ENCODE results near the gene HACL1.

HACL1 gene

DNA sequence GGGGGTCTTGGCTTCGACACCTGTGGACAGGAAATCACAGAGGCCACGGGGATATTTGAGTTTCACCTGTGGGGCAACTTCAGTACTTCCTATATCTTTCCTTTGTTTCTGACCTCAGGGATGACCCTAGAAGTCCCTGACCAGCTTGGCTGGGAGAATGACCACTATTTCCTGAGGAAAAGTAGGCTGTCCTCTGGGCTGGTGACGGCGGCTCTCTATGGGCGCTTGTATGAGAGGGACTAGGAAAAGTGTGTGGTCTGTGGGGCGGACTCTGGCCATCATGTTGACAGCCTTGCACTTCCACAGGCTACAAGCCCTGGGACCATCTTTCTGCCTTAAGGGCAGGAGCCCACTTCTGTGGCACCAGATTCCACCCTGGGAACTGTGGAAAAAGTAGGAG lies 43.9 kb upstream of the HACL1 start:
- DNase-seq (ENCODE audit: low read depth), result no peak
- TF ChIP-seq CTCF (conservative IDR thresholded peaks at IDR 0.05; ENCODE audit: control insufficient read depth, insufficient read depth, low read depth, low read length), result no peak

GRCh38 chr3:15638891-15639262 lies 37.5 kb upstream of the HACL1 start:
- no peak for TF ChIP-seq CTCF (conservative IDR thresholded peaks at IDR 0.05; ENCODE audit: control insufficient read depth, insufficient read depth, low read depth, low read length)
- H3K4me3 ChIP-seq (ENCODE audit: control insufficient read depth, low read depth, low read length), result no peak overlapping the region
- no peak for DNase-seq (ENCODE audit: low read depth)

More for the DNA sequence above, 43.9 kb upstream of the HACL1 start:
- no peak overlapping the region for H3K4me3 ChIP-seq (ENCODE audit: control insufficient read depth, low read depth, low read length)

DNA sequence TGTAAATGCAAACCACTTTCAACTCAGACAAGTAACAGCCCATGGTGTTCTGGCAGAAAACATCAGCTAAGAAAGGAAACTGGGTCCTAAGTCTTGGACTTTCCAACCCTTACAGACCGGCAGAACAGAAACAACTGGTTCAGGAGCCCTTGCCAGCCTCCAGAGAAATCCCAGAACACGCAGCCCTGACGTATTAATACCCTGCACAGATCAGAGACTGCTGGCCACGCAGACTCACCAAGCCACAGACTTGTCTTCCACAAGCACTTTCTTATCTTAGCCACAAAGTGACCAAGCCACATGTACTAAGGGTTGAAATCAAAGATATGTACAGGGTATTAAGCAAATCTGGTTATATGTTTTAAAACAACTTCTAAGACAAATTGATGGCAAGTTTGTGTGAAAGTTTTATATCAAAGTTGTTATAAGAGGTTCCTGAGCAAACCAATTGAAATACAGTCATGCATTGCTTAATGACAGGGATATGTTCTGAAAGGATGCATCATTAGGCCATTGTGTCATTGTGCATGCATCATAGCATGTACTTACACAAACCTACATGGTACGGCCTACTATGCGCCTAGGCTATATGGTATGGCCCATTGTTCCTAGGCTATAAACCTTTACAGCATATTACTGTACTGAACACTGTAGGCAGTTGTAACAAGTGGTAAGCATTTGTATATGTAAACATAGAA lies 37.0 kb upstream of the HACL1 start:
- DNase-seq (ENCODE audit: low read depth), result peak; percentile 74
- H3K4me3 ChIP-seq (ENCODE audit: control insufficient read depth, low read depth, low read length), result no peak overlapping the region
- TF ChIP-seq CTCF (conservative IDR thresholded peaks at IDR 0.05; ENCODE audit: control insufficient read depth, insufficient read depth, low read depth, low read length), result no peak

GRCh38 chr3:15637131-15637951 lies 36.0 kb upstream of the HACL1 start:
- no peak for TF ChIP-seq CTCF (conservative IDR thresholded peaks at IDR 0.05; ENCODE audit: control insufficient read depth, insufficient read depth, low read depth, low read length)
- H3K4me3 ChIP-seq (ENCODE audit: control insufficient read depth, low read depth, low read length), result no peak overlapping the region
- no peak for DNase-seq (ENCODE audit: low read depth)

GRCh38 chr3:15636028-15636709 lies 34.8 kb upstream of the HACL1 start:
- peak; percentile 3 for TF ChIP-seq CTCF (conservative IDR thresholded peaks at IDR 0.05; ENCODE audit: control insufficient read depth, insufficient read depth, low read depth, low read length)
- DNase-seq (ENCODE audit: low read depth), result peak; percentile 96
- H3K4me3 ChIP-seq (ENCODE audit: control insufficient read depth, low read depth, low read length), result peak overlapping the region; percentile 20

DNA sequence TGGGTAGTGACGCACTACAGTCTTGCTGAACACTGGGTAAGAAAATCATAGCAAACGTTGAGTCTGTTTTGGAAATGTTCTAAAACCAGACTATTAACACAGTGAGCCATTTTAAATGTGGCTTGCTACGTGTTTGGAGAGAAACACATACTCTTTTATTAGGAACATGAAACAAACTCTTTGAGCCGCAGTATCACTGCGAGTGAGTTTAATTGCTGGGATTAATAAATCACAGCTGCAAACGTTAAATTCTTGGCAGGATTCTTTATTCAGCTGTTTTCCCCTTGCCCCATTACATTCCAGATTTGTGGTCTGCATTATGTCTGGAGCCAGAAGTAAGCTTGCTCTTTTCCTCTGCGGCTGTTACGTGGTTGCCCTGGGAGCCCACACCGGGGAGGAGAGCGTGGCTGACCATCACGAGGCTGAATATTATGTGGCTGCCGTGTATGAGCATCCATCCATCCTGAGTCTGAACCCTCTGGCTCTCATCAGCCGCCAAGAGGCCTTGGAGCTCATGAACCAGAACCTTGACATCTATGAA lies 33.8 kb upstream of the HACL1 start:
- no peak for TF ChIP-seq CTCF (conservative IDR thresholded peaks at IDR 0.05; ENCODE audit: control insufficient read depth, insufficient read depth, low read depth, low read length)
- no peak overlapping the region for H3K4me3 ChIP-seq (ENCODE audit: control insufficient read depth, low read depth, low read length)
- DNase-seq (ENCODE audit: low read depth), result peak; percentile 92

Data from fibroblast of mammary gland (primary cell).